ENCODE data around the gene CCL2. TPM values are rescaled to one million over a fixed set of nuclear protein-coding genes. Genes with fewer than 3 reads are reported as not detected.

CCL2 gene
- total and polyA plus RNA-seq, 2 of the 8 experiments (the other 6 are each of a cell fraction or from before 2014, with no cell fraction given) = 3.0 to 3.7 TPM

DNA sequence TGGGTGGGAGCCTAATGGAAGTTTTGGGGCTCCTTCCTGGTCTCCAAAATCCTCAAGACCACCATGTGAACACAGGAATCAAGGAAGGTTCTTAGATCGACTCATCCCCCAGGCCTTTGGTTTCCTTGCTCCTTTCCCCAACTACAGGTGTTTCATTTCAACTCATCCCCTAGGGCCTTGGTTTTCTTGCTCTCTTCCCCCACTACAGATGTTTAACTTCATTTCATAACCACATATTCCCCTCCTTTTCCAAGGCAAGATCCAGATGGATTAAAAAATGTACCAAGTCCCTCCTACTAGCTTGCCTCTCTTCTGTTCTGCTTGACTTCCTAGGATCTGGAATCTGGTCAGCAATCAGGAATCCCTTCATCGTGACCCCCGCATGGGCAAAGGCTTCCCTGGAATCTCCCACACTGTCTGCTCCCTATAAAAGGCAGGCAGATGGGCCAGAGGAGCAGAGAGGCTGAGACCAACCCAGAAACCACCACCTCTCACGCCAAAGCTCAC, 30.3 kb downstream of the CCL2 start, which contains the start of gene CCL11:
Gene CCL11 (plus strand): TSS at position 457 of the 507 bp plus-strand sequence. CDS start 67 bp downstream, outside the sequence.
- Histone ChIP-seq H3K56ac (replicated peaks; ENCODE audit: insufficient read length, low read depth, low read length) (no peak within 1 kb of the TSS), H3K9me3 (ENCODE audit: insufficient read depth in 2 of 2, low read depth in 1 of 2, low read length in 1 of 2) (no peaks in the 10 kb centered on the region), H2BK15ac (ENCODE audit: low read length) (no peak within 1 kb of the TSS), H3K4me2 (ENCODE audit: insufficient read depth in 1 of 2, low read depth in 2 of 2, low read length in 2 of 2) (no peak within 1 kb of the TSS), H3K14ac (ENCODE audit: insufficient read length) (no peak within 1 kb of the TSS), H3K27ac (ENCODE audit: low read depth, low read length) (no peak within 1 kb of the TSS), H4K5ac (ENCODE audit: insufficient read length, low read depth, low read length) (no peak within 1 kb of the TSS), H2AFZ (ENCODE audit: low read length) (no peak within 1 kb of the TSS), H4K91ac (replicated peaks; ENCODE audit: insufficient read length, low read length) (no peak within 1 kb of the TSS), H2BK120ac (replicated peaks; ENCODE audit: low read depth, low read length) (no peak within 1 kb of the TSS), H3K4ac (replicated peaks; ENCODE audit: insufficient read length, low read depth, low read length) (peak within 1 kb of the TSS; percentile 3), H3K9ac (replicated peaks in 1 of 4; ENCODE audit: extremely low read depth in 1 of 4, low read depth in 3 of 4, low read length in 3 of 4) (no peak within 1 kb of the TSS), H3K4me1 (replicated peaks in 1 of 4; ENCODE audit: control insufficient read depth in 3 of 4, insufficient read depth in 4 of 4, low read length in 3 of 4) (no peaks in the 10 kb centered on the region), H3K18ac (ENCODE audit: extremely low read depth, low read length) (no peak within 1 kb of the TSS), H4K20me1 (replicated peaks in 1 of 2; ENCODE audit: control insufficient read depth in 1 of 2, insufficient read depth in 2 of 2, low read length in 2 of 2) (no peaks in the 10 kb centered on the region), H2BK5ac (ENCODE audit: low read depth, low read length) (no peak within 1 kb of the TSS), H2AK5ac (ENCODE audit: low read depth, low read length) (no peak within 1 kb of the TSS), H2BK20ac (ENCODE audit: low read length) (no peak within 1 kb of the TSS), H2BK12ac (ENCODE audit: low read depth, low read length) (no peak within 1 kb of the TSS), H3K23ac (ENCODE audit: insufficient read length) (no peak within 1 kb of the TSS), H3K23me2 (ENCODE audit: low read depth, low read length) (no peaks in the 10 kb centered on the region), H3K36me3 (ENCODE audit: control insufficient read depth in 2 of 4, insufficient read depth in 4 of 4, low read length in 3 of 4) (no peaks in the 10 kb centered on the region), H4K8ac (ENCODE audit: extremely low read depth, insufficient read depth, low read length) (no peak within 1 kb of the TSS), H3K79me1 (ENCODE audit: low read depth, low read length) (no peaks in the 10 kb centered on the region), H3K27me3 (replicated peaks in 1 of 4; ENCODE audit: control insufficient read depth in 3 of 4, extremely low read depth in 1 of 4, insufficient read depth in 3 of 4, low read length in 3 of 4) (no peaks in the 10 kb centered on the region), H3K79me2 (ENCODE audit: control insufficient read depth in 1 of 2, insufficient read depth in 2 of 2, low read length in 2 of 2) (no peaks in the 10 kb centered on the region), H3K4me3 (ENCODE audit: extremely low read depth in 1 of 4, insufficient read depth in 2 of 4, low read depth in 3 of 4, low read length in 4 of 4) (no peak within 1 kb of the TSS)
- FAIRE-seq (no peak), DNase-seq (ENCODE audit: low read depth in 1 of 2, low spot score in 2 of 2) (no peak)
- 88% methylated on average over 4 of the region's 4 CpGs; no CpG with 5 or more reads in 1 of the 2 experiments for WGBS, 2 experiments (ENCODE audit: extremely low coverage in 1 of 2, insufficient coverage in 1 of 2, insufficient read length in 1 of 2, insufficient replicate concordance in 2 of 2, low coverage in 1 of 2, low lambda C conversion rate in 2 of 2, missing lambda C conversion rate in 1 of 2)
- POLR2A ChIA-PET (ENCODE audit: partially characterized antibody) = no interaction called here
- CTCF ChIA-PET (ENCODE audit: partially characterized antibody) = interaction anchor here (1.1 to 1.9 kb wide), 2 partner anchors 22 to 76 kb away, joined by 4 to 9 read pairs; no protein-coding TSS in a partner anchor
- TF ChIP-seq TCF12 (IDR thresholded peaks at IDR 0.05; ENCODE audit: low read depth, low read length) (no peak), CEBPB (IDR thresholded peaks at IDR 0.05; ENCODE audit: low read depth, low read length) (no peak), CHD2 (IDR thresholded peaks at IDR 0.05; ENCODE audit: low read length) (no peak), MAX (IDR thresholded peaks at IDR 0.05) (no peak), CBX8 (IDR thresholded peaks at IDR 0.05; ENCODE audit: borderline replicate concordance, low read depth, low read length) (no peak), ATF2 (IDR thresholded peaks at IDR 0.05; ENCODE audit: low read length) (no peak), SRF (IDR thresholded peaks at IDR 0.05; ENCODE audit: low read depth, low read length) (no peak), NRF1 (IDR thresholded peaks at IDR 0.05; ENCODE audit: low read depth, low read length) (no peak), KDM4A (IDR thresholded peaks at IDR 0.05; ENCODE audit: low read depth, low read length, severe bottlenecking) (no peak), RBBP5 (IDR thresholded peaks at IDR 0.05; ENCODE audit: borderline replicate concordance, low read depth, low read length) (no peak), RXRA (IDR thresholded peaks at IDR 0.05; ENCODE audit: insufficient read depth, low read depth, low read length) (no peak), ZNF274 (IDR thresholded peaks at IDR 0.05; ENCODE audit: borderline replicate concordance, extremely low read depth, low read length) (no peak), CTBP2 (IDR thresholded peaks at IDR 0.05; ENCODE audit: borderline replicate concordance, insufficient read depth, insufficient read length, low read length) (no peak)
